ENCODE measurements around the gene SMAD5. TPM values are rescaled to one million over a fixed set of nuclear protein-coding genes. Genes with fewer than 3 reads are reported as not detected.

SMAD5 gene
- total and polyA plus RNA-seq, 12 donors, result 6.4 to 76.6 (median 46.2) TPM

GRCh38 chr5:136108766-136109165, 23.9 kb upstream of the SMAD5 start:
- Histone ChIP-seq H3K4me1 (replicated peaks in 1 of 2) (no peaks in the 10 kb centered on the region), H3K36me3 (replicated peaks in 1 of 2) (no peaks in the 10 kb centered on the region), H3K27me3 (no peaks in the 10 kb centered on the region), H3K9me3 (replicated peaks in 1 of 3) (no peaks in the 10 kb centered on the region), H3K4me3 (no peak overlapping the region), H3K27ac (no peak overlapping the region)
- intact Hi-C loops (cut with DNase I), result no loop called here
- TF ChIP-seq CTCF (IDR thresholded peaks at IDR 0.05), result no peak
- TF ChIP-seq POLR2A (IDR thresholded peaks at IDR 0.05), result no peak
- no peak for DNase-seq
- WGBS, 4 donors, result 93 to 100% (median 100%) methylated on average over 1 of the region's 1 CpG

GRCh38 chr5:136109453-136110135, 23.1 kb upstream of the SMAD5 start:
- no peak for TF ChIP-seq POLR2A (IDR thresholded peaks at IDR 0.05)
- no peak for TF ChIP-seq CTCF (IDR thresholded peaks at IDR 0.05)
- Histone ChIP-seq H3K4me3 (no peak overlapping the region), H3K36me3 (replicated peaks in 1 of 2) (no peaks in the 10 kb centered on the region), H3K27me3 (no peaks in the 10 kb centered on the region), H3K27ac (no peak overlapping the region), H3K4me1 (replicated peaks in 1 of 2) (no peaks in the 10 kb centered on the region), H3K9me3 (replicated peaks in 1 of 3) (no peaks in the 10 kb centered on the region)
- intact Hi-C loops (cut with DNase I), result no loop called here
- DNase-seq, result no peak
- 89 to 92% (median 90%) methylated on average over 5 of the region's 5 CpGs for WGBS, 4 donors

- H3K36me3 ChIP-seq (replicated peaks in 1 of 2), result no peaks in the 10 kb centered on the region
- H3K9me3 ChIP-seq (replicated peaks in 1 of 3), result no peaks in the 10 kb centered on the region
- 86 to 93% (median 87%) methylated on average over 2 of the region's 2 CpGs for WGBS, 4 donors
- no peaks in the 10 kb centered on the region for H3K27me3 ChIP-seq
- no peak overlapping the region for H3K27ac ChIP-seq
- TF ChIP-seq CTCF (IDR thresholded peaks at IDR 0.05), result no peak
- TF ChIP-seq POLR2A (IDR thresholded peaks at IDR 0.05), result no peak
- H3K4me1 ChIP-seq (replicated peaks in 1 of 2), result no peaks in the 10 kb centered on the region
- no peak for DNase-seq
- intact Hi-C loops (cut with DNase I), result no loop called here
- no peak overlapping the region for H3K4me3 ChIP-seq
Measured at GRCh38 chr5:136113606-136114005, 19.0 kb upstream of the SMAD5 start.

GRCh38 chr5:136114414-136115125, 18.1 kb upstream of the SMAD5 start:
- Histone ChIP-seq H3K9me3 (replicated peaks in 1 of 3) (no peaks in the 10 kb centered on the region), H3K36me3 (replicated peaks in 1 of 2) (no peaks in the 10 kb centered on the region), H3K4me1 (replicated peaks in 1 of 2) (no peaks in the 10 kb centered on the region), H3K4me3 (no peak overlapping the region), H3K27ac (no peak overlapping the region), H3K27me3 (no peaks in the 10 kb centered on the region)
- no peak for DNase-seq
- intact Hi-C loops (cut with DNase I), result no loop called here
- TF ChIP-seq POLR2A (IDR thresholded peaks at IDR 0.05), result no peak
- TF ChIP-seq CTCF (IDR thresholded peaks at IDR 0.05), result no peak
- 91 to 95% (median 92%) methylated on average over 5 of the region's 5 CpGs for WGBS, 4 donors
